Upper lobe of left lung (tissue), 4 donors: ENCODE data around the gene BTNL3.

Experiments
- CTCF ChIP-seq, 6 experiments: fragments of 450-650 bp in 4 of 6; fragments of 200-600 bp in 2 of 6; sonication (generic) in 2 of 6; IDR thresholded peaks; one replicate each; pipeline ENCODE4 v1.5.1; 2016 to 2019; ENCODE audit warnings: antibody characterized with exemption in 6 of 6
- EP300 ChIP-seq, 4 donors: sonication (generic); formaldehyde crosslinking; IDR thresholded peaks; one replicate each; pipeline ENCODE4 v1.5.1; 2017; ENCODE audit warnings: antibody characterized with exemption in 4 of 4, control low read depth in 2 of 4
- POLR2A ChIP-seq, 4 donors: fragments of 450-650 bp; IDR thresholded peaks; one replicate each; pipeline ENCODE4 v1.5.1; 2016 to 2017; ENCODE audit warnings: antibody characterized with exemption in 4 of 4, mild to moderate bottlenecking in 2 of 4
- POLR2AphosphoS5 ChIP-seq, 2 donors: sonication (generic); formaldehyde crosslinking; IDR thresholded peaks; one replicate each; pipeline ENCODE4 v1.5.1; 2017; ENCODE audit warnings: antibody characterized with exemption in 2 of 2

GRCh38 chr5:181027452-181028031 is 38.9 kb downstream of the BTNL3 start:
- no peak for TF ChIP-seq POLR2AphosphoS5 (IDR thresholded peaks at IDR 0.05)
- TF ChIP-seq CTCF (IDR thresholded peaks at IDR 0.05) = no peak
- no peak for TF ChIP-seq POLR2A (IDR thresholded peaks at IDR 0.05)
- no peak for TF ChIP-seq EP300 (IDR thresholded peaks at IDR 0.05)
